H9 (cell line): ENCODE results near the gene ITPRID2. TPM values are rescaled to one million over a fixed set of nuclear protein-coding genes. Genes with fewer than 3 reads are reported as not detected.

Experiments
- DNase-seq: peaks from one replicate; pipeline ENCODE4 v3.0.0-alpha.2; 2017
- H2AFZ ChIP-seq: one replicate; pipeline ENCODE4 v1.6.1; 2013; ENCODE audit warnings: mild to moderate bottlenecking, low read length, control low read depth, moderate library complexity
- H2AK5ac ChIP-seq: 2 replicates; pipeline ENCODE4 v1.6.1; 2013; ENCODE audit warnings: low read length, control low read depth, mixed read lengths; ENCODE audit not compliant: insufficient read length
- H2BK120ac ChIP-seq: one replicate; pipeline ENCODE4 v1.6.1; 2013; ENCODE audit warnings: low read depth, mild to moderate bottlenecking, low read length, control low read depth, inconsistent platforms; ENCODE audit not compliant: poor library complexity, severe bottlenecking
- H2BK12ac ChIP-seq: 2 replicates; pipeline ENCODE4 v1.6.1; 2013; ENCODE audit warnings: low read length, control low read depth, mixed read lengths, low read depth; ENCODE audit not compliant: insufficient read length
- H2BK15ac ChIP-seq: 2 replicates; pipeline ENCODE4 v1.6.1; 2013; ENCODE audit warnings: low read depth, low read length, control low read depth
- H2BK20ac ChIP-seq: one replicate; pipeline ENCODE4 v1.6.1; 2013; ENCODE audit warnings: low read depth, mild to moderate bottlenecking, low read length, control low read depth, inconsistent platforms; ENCODE audit not compliant: poor library complexity, severe bottlenecking
- H2BK5ac ChIP-seq: 2 replicates; pipeline ENCODE4 v1.6.1; 2013; ENCODE audit warnings: low read length, control low read depth, mixed read lengths; ENCODE audit not compliant: insufficient read length
- H3K14ac ChIP-seq: 2 replicates; pipeline ENCODE4 v1.6.1; 2013; ENCODE audit warnings: low read length, control low read depth; ENCODE audit not compliant: insufficient read depth
- H3K18ac ChIP-seq: 2 replicates; pipeline ENCODE4 v1.6.1; 2013; ENCODE audit warnings: low read depth, mild to moderate bottlenecking, mixed read lengths, low read length, control low read depth; ENCODE audit not compliant: insufficient read length
- H3K23ac ChIP-seq: 2 replicates; pipeline ENCODE4 v1.6.1; 2013; ENCODE audit warnings: low read length, control low read depth, mixed read lengths, low read depth; ENCODE audit not compliant: insufficient read length
- H3K23me2 ChIP-seq: 2 replicates; pipeline ENCODE4 v1.6.1; 2013; ENCODE audit warnings: low read depth, mild to moderate bottlenecking, mixed read lengths, low read length, control low read depth; ENCODE audit not compliant: insufficient read length, poor library complexity, severe bottlenecking
- H3K27ac ChIP-seq: 2 replicates; pipeline ENCODE4 v1.5.1; 2013; ENCODE audit warnings: low read length, control low read depth, mixed read lengths, low read depth; ENCODE audit not compliant: insufficient read length
- H3K27me3 ChIP-seq: 2 replicates; pipeline ENCODE4 v1.6.1; 2013; ENCODE audit warnings: low read length, control low read depth, inconsistent platforms; ENCODE audit not compliant: insufficient read depth
- H3K4ac ChIP-seq: 2 replicates; pipeline ENCODE4 v1.6.1; 2013; ENCODE audit warnings: low read depth, mild to moderate bottlenecking, control low read depth, inconsistent platforms, low read length, moderate library complexity
- H3K4me1 ChIP-seq: 2 replicates; pipeline ENCODE4 v1.6.1; 2013; ENCODE audit warnings: low read length, control low read depth, inconsistent platforms; ENCODE audit not compliant: insufficient read depth
- H3K4me2 ChIP-seq: 2 replicates; pipeline ENCODE4 v1.6.1; 2013; ENCODE audit warnings: low read length, control low read depth, mixed read lengths; ENCODE audit not compliant: insufficient read length, insufficient read depth
- H3K56ac ChIP-seq: 2 replicates; pipeline ENCODE4 v1.6.1; 2013; ENCODE audit warnings: low read depth, mild to moderate bottlenecking, mixed read lengths, low read length, control low read depth; ENCODE audit not compliant: insufficient read length
- H3K79me1 ChIP-seq: 2 replicates; pipeline ENCODE4 v1.6.1; 2013; ENCODE audit warnings: low read depth, mild to moderate bottlenecking, moderate library complexity, low read length, control low read depth, inconsistent platforms; ENCODE audit not compliant: insufficient read depth, poor library complexity, severe bottlenecking
- H3K79me2 ChIP-seq: 2 replicates; pipeline ENCODE4 v1.6.1; 2013; ENCODE audit warnings: low read length, control low read depth, inconsistent platforms; ENCODE audit not compliant: insufficient read depth
- H3K9ac ChIP-seq: 2 replicates; pipeline ENCODE4 v1.6.1; 2013; ENCODE audit warnings: low read length, control low read depth, mixed read lengths; ENCODE audit not compliant: insufficient read length; ENCODE audit errors: extremely low read depth
- H3K9me3 ChIP-seq: one replicate; pipeline ENCODE4 v1.6.1; 2013; ENCODE audit warnings: low read depth, low read length, inconsistent platforms; ENCODE audit not compliant: control insufficient read depth
- H3T11ph ChIP-seq: one replicate; pipeline ENCODE4 v1.6.1; 2013; ENCODE audit warnings: mild to moderate bottlenecking, low read length, control low read depth, inconsistent platforms
- H4K20me1 ChIP-seq: one replicate; pipeline ENCODE4 v1.6.1; 2013; ENCODE audit not compliant: control insufficient read depth, insufficient read length, insufficient read depth
- H4K5ac ChIP-seq: 2 replicates; pipeline ENCODE4 v1.6.1; 2013; ENCODE audit warnings: low read depth, mild to moderate bottlenecking, mixed read lengths, low read length, control low read depth; ENCODE audit not compliant: insufficient read length
- H4K8ac ChIP-seq: replicated peaks from 2 replicates; pipeline ENCODE4 v1.6.1; 2013; ENCODE audit warnings: low read length, control low read depth, mixed read lengths, low read depth; ENCODE audit not compliant: insufficient read length
- H4K91ac ChIP-seq: 2 replicates; pipeline ENCODE4 v1.6.1; 2013; ENCODE audit warnings: low read depth, mild to moderate bottlenecking, moderate library complexity, mixed read lengths, low read length, control low read depth; ENCODE audit not compliant: insufficient read length
- H3K27ac Mint-ChIP-seq, 3 experiments: 2 replicates in 2 of 3; 3 replicates in 1 of 3; pipeline ENCODE4 v1.8.0; 2020 to 2021; ENCODE audit warnings: mixed read lengths in 3 of 3, mild to moderate bottlenecking in 1 of 3, moderate library complexity in 1 of 3
- H3K27me3 Mint-ChIP-seq: 2 replicates; pipeline ENCODE4 v1.8.0; 2021; ENCODE audit warnings: low read depth, mild to moderate bottlenecking, moderate library complexity, mixed read lengths
- H3K36me3 Mint-ChIP-seq, 3 experiments: 2 replicates in 2 of 3; 3 replicates in 1 of 3; pipeline ENCODE4 v1.8.0; 2020 to 2021; ENCODE audit warnings: low read depth in 3 of 3, mixed read lengths in 3 of 3; ENCODE audit not compliant: insufficient read depth in 1 of 3
- H3K4me1 Mint-ChIP-seq, 2 experiments: 2 replicates each; pipeline ENCODE4 v1.8.0; 2020; ENCODE audit warnings: mixed read lengths in 2 of 2
- H3K4me3 Mint-ChIP-seq, 2 experiments: 2 replicates in 1 of 2; 3 replicates in 1 of 2; pipeline ENCODE4 v1.8.0; 2020 to 2021; ENCODE audit warnings: mild to moderate bottlenecking in 2 of 2, mixed read lengths in 2 of 2, moderate library complexity in 1 of 2
- H3K9me3 Mint-ChIP-seq, 2 experiments: 2 replicates in 1 of 2; 3 replicates in 1 of 2; pipeline ENCODE4 v1.8.0; 2020; ENCODE audit warnings: mild to moderate bottlenecking in 2 of 2, mixed read lengths in 2 of 2, moderate library complexity in 1 of 2
- WGBS: extraction: QIAGEN DNeasy Blood & Tissue Kit; methylation state at CpG from one replicate; pipeline ENCODE4 v1.1.7; 2013; ENCODE audit warnings: missing lambda C conversion rate, low lambda C conversion rate, mixed read lengths; ENCODE audit not compliant: insufficient read length; ENCODE audit errors: extremely low coverage; 5-methylcytosine and 5-hydroxymethylcytosine counted together
- total RNA-seq: library from RNA; stranded (reverse); gene quantifications from 2 replicates; pipeline ENCODE4 v1.2.1, GENCODE V29; 2021
- TF ChIP-seq, protein P1 (sequence below): fragments of 200-600 bp; sonication (generic); conservative IDR thresholded peaks from 3 replicates; pipeline ENCODE4 v1.8.0; 2021; ENCODE audit warnings: antibody characterized with exemption, mild to moderate bottlenecking

The ITPRID2 gene
- total RNA-seq, 1 experiment from 2014 or later: 12.0 TPM

DNA sequence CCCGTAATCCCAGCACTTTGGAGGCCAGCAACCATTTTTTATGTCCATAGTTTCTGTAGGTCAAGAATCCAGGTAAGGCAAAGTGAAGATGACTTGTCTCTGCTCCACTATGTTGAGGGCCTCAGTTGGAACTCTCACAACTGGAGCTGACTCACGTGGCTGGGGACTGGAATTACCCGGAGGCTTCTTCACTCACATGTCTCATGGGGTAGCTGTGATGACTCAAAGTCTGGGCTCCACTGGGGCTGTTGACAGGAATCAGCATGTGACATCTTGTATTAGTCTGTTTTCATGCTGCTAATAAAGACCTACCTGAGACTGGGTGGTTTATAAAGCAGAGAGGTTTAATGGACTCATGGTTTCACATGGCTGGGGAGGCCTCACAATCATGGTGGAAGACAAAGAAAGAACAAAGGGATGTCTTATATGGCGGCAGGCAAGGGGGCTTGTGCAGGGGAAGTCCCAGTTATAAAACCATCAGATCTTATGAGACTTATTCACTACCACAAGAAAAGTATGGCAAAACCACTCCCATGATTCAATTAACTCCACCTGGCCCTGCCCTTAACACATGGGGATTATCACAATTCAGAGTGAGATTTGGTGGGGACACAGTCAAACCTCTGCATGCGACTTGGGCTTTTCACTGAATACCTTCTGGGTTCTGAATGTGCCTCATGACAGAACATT lies 86.3 kb downstream of the ITPRID2 start:
- no peak overlapping the region for H4K5ac ChIP-seq
- Mint-ChIP-seq H3K4me1 (no peaks in the 10 kb centered on the region), H3K27ac (no peak overlapping the region; a peak in 1 of 7 replicates), H3K4me3 (no peak overlapping the region), H3K9me3 (no peaks in the 10 kb centered on the region), H3K27me3 (no peaks in the 10 kb centered on the region; the same call in 1 of the 2 replicates), H3K36me3 (no peaks in the 10 kb centered on the region)
- H3K23me2 ChIP-seq: no peaks in the 10 kb centered on the region
- no peaks in the 10 kb centered on the region for H3K79me1 ChIP-seq
- H3K14ac ChIP-seq: no peak overlapping the region
- H3K18ac ChIP-seq: no peak overlapping the region
- no peak overlapping the region for H2AFZ ChIP-seq
- H3K23ac ChIP-seq: no peak overlapping the region
- H3K4ac ChIP-seq: no peak overlapping the region
- TF ChIP-seq, protein P1, sequence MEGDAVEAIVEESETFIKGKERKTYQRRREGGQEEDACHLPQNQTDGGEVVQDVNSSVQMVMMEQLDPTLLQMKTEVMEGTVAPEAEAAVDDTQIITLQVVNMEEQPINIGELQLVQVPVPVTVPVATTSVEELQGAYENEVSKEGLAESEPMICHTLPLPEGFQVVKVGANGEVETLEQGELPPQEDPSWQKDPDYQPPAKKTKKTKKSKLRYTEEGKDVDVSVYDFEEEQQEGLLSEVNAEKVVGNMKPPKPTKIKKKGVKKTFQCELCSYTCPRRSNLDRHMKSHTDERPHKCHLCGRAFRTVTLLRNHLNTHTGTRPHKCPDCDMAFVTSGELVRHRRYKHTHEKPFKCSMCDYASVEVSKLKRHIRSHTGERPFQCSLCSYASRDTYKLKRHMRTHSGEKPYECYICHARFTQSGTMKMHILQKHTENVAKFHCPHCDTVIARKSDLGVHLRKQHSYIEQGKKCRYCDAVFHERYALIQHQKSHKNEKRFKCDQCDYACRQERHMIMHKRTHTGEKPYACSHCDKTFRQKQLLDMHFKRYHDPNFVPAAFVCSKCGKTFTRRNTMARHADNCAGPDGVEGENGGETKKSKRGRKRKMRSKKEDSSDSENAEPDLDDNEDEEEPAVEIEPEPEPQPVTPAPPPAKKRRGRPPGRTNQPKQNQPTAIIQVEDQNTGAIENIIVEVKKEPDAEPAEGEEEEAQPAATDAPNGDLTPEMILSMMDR: no peak
- no peak overlapping the region for H2BK15ac ChIP-seq
- H2AK5ac ChIP-seq: no peak overlapping the region
- H4K20me1 ChIP-seq: no peaks in the 10 kb centered on the region
- no peaks in the 10 kb centered on the region for H3K79me2 ChIP-seq
- no peaks in the 10 kb centered on the region for H3K9me3 ChIP-seq
- no CpG with 5 or more reads among the region's 5 CpGs for WGBS
- H3K56ac ChIP-seq: no peak overlapping the region
- no peak for DNase-seq
- H3K27ac ChIP-seq: no peak overlapping the region
- H3K27me3 ChIP-seq: no peaks in the 10 kb centered on the region
- no peak overlapping the region for H2BK5ac ChIP-seq
- no peak overlapping the region for H2BK12ac ChIP-seq
- no peak overlapping the region for H3K4me2 ChIP-seq
- H2BK20ac ChIP-seq: no peak overlapping the region
- no peaks in the 10 kb centered on the region for H3K4me1 ChIP-seq
- H2BK120ac ChIP-seq: no peak overlapping the region
- H4K91ac ChIP-seq: no peak overlapping the region
- no peak overlapping the region for H3K9ac ChIP-seq
- H3T11ph ChIP-seq: no peak overlapping the region
- H4K8ac ChIP-seq: no peak overlapping the region
